H7 (cell line): ENCODE measurements around the gene UBQLN2. TPM values are rescaled to one million over a fixed set of nuclear protein-coding genes. Genes with fewer than 3 reads are reported as not detected.
"Not testable (repeated sequence)": the region's sequence is repeated elsewhere in the genome, so short reads cannot be mapped to it uniquely, and the experiment has no call there.

ENCODE experiments used
- DNase-seq: peaks from one replicate; pipeline ENCODE4 v3.0.0; 2012
- H3K27me3 ChIP-seq: 2 replicates; pipeline ENCODE4 v1.6.0; 2011; ENCODE audit warnings: mild to moderate bottlenecking, low read length; ENCODE audit not compliant: control insufficient read depth, insufficient read depth
- H3K36me3 ChIP-seq: replicated peaks from 2 replicates; pipeline ENCODE4 v1.5.1; 2011; ENCODE audit warnings: low read length; ENCODE audit not compliant: control insufficient read depth, insufficient read depth
- H3K4me3 ChIP-seq: 2 replicates; pipeline ENCODE4 v1.5.1; 2011; ENCODE audit warnings: low read depth, mild to moderate bottlenecking, control low read depth, low read length, moderate library complexity; ENCODE audit not compliant: insufficient read depth
- total RNA-seq: library from RNA; depleted of rRNA; stranded (reverse); fragments of >200 nt; shearing (Covaris generic); gene quantifications from 2 replicates; pipeline ENCODE4 v1.2.3, GENCODE V29; 2014; rRNA removed

The UBQLN2 gene
- total RNA-seq, 1 experiment from 2014 or later: 10.8 TPM

GRCh38 chrX:56588397-56589188 is 25.2 kb downstream of the UBQLN2 start:
- H3K36me3 ChIP-seq: no peaks in the 10 kb centered on the region
- H3K27me3 ChIP-seq: no peaks in the 10 kb centered on the region
- no peak for DNase-seq
- H3K4me3 ChIP-seq: no peak overlapping the region

GRCh38 chrX:56591830-56592229 is 28.4 kb downstream of the UBQLN2 start:
- DNase-seq, H3K4me3 ChIP-seq, H3K27me3 ChIP-seq, H3K36me3 ChIP-seq: not testable (repeated sequence)

GRCh38 chrX:56600141-56600540 is 36.7 kb downstream of the UBQLN2 start:
- no peak overlapping the region for H3K4me3 ChIP-seq
- DNase-seq: no peak
- no peaks in the 10 kb centered on the region for H3K27me3 ChIP-seq
- H3K36me3 ChIP-seq: no peaks in the 10 kb centered on the region

- no peak overlapping the region for H3K4me3 ChIP-seq
- no peaks in the 10 kb centered on the region for H3K36me3 ChIP-seq
- DNase-seq: no peak
- H3K27me3 ChIP-seq: no peaks in the 10 kb centered on the region
Observed at GRCh38 chrX:56600987-56601386, 37.6 kb downstream of the UBQLN2 start.

GRCh38 chrX:56615282-56615681 is 51.9 kb downstream of the UBQLN2 start:
- H3K36me3 ChIP-seq: no peaks in the 10 kb centered on the region
- H3K4me3 ChIP-seq: no peak overlapping the region
- DNase-seq: no peak
- H3K27me3 ChIP-seq: no peaks in the 10 kb centered on the region

Other genes starting within 250 kb of the UBQLN2 start
- gene NBDY, start 165.6 kb downstream of the UBQLN2 start, total RNA-seq: 7.5 and 12.0 TPM in 2 replicates